Measurements from ENCODE around the gene OPRM1. TPM values are rescaled to one million over a fixed set of nuclear protein-coding genes. Genes with fewer than 3 reads are reported as not detected.

The OPRM1 gene
- total RNA-seq, 1 donor from 2014 or later: not detected

- Mint-ChIP-seq H3K9me3 (no peaks in the 10 kb centered on the region), H3K4me1 (ENCODE audit: low read depth) (no peaks in the 10 kb centered on the region), H3K27me3 (ENCODE audit: insufficient read depth) (no peaks in the 10 kb centered on the region), H3K27ac (no peak overlapping the region), H3K36me3 (ENCODE audit: low read depth) (no peaks in the 10 kb centered on the region), H3K4me3 (no peak overlapping the region)
- intact Hi-C loops (cut with micrococcal nuclease): no loop called here
- no peak for DNase-seq (ENCODE audit: low spot score)
These were observed 57.3 kb downstream of the OPRM1 start for GRCh38 chr6:154096316-154096715.

- no peak for DNase-seq (ENCODE audit: low spot score)
- H3K27me3 Mint-ChIP-seq (ENCODE audit: insufficient read depth): no peaks in the 10 kb centered on the region
- H3K36me3 Mint-ChIP-seq (ENCODE audit: low read depth): no peaks in the 10 kb centered on the region
- no peaks in the 10 kb centered on the region for H3K4me1 Mint-ChIP-seq (ENCODE audit: low read depth)
- H3K27ac Mint-ChIP-seq: no peak overlapping the region
- H3K4me3 Mint-ChIP-seq: no peak overlapping the region
- intact Hi-C loops (cut with micrococcal nuclease): no loop called here
- no peaks in the 10 kb centered on the region for H3K9me3 Mint-ChIP-seq
These were observed 57.8 kb downstream of the OPRM1 start for GRCh38 chr6:154096834-154097233.

GRCh38 chr6:154099211-154099610 lies 60.2 kb downstream of the OPRM1 start:
- no peak overlapping the region for H3K27ac Mint-ChIP-seq
- no peaks in the 10 kb centered on the region for H3K27me3 Mint-ChIP-seq (ENCODE audit: insufficient read depth)
- H3K36me3 Mint-ChIP-seq (ENCODE audit: low read depth): no peaks in the 10 kb centered on the region
- H3K4me3 Mint-ChIP-seq: no peak overlapping the region
- no peak for DNase-seq (ENCODE audit: low spot score)
- no peaks in the 10 kb centered on the region for H3K4me1 Mint-ChIP-seq (ENCODE audit: low read depth)
- intact Hi-C loops (cut with micrococcal nuclease): no loop called here
- H3K9me3 Mint-ChIP-seq: no peaks in the 10 kb centered on the region

GRCh38 chr6:154106251-154106650 lies 67.2 kb downstream of the OPRM1 start:
- DNase-seq (ENCODE audit: low spot score): no peak
- no peak overlapping the region for H3K27ac Mint-ChIP-seq
- intact Hi-C loops (cut with micrococcal nuclease): no loop called here
- H3K4me3 Mint-ChIP-seq: no peak overlapping the region
- no peaks in the 10 kb centered on the region for H3K4me1 Mint-ChIP-seq (ENCODE audit: low read depth)
- no peaks in the 10 kb centered on the region for H3K36me3 Mint-ChIP-seq (ENCODE audit: low read depth)
- peaks cover 3% of the 10 kb centered on the region for H3K27me3 Mint-ChIP-seq (ENCODE audit: insufficient read depth)
- H3K9me3 Mint-ChIP-seq: no peaks in the 10 kb centered on the region

- DNase-seq (ENCODE audit: low spot score): no peak
- Mint-ChIP-seq H3K4me3 (no peak overlapping the region), H3K9me3 (no peaks in the 10 kb centered on the region), H3K27me3 (ENCODE audit: insufficient read depth) (peaks cover 3% of the 10 kb centered on the region), H3K36me3 (ENCODE audit: low read depth) (no peaks in the 10 kb centered on the region), H3K27ac (no peak overlapping the region), H3K4me1 (ENCODE audit: low read depth) (no peaks in the 10 kb centered on the region)
- intact Hi-C loops (cut with micrococcal nuclease): no loop called here
These were observed 72.0 kb downstream of the OPRM1 start for GRCh38 chr6:154111025-154111424.

GRCh38 chr6:154112181-154112809 lies 73.3 kb downstream of the OPRM1 start:
- intact Hi-C loops (cut with micrococcal nuclease): no loop called here
- Mint-ChIP-seq H3K36me3 (ENCODE audit: low read depth) (no peaks in the 10 kb centered on the region), H3K27ac (no peak overlapping the region), H3K27me3 (ENCODE audit: insufficient read depth) (peaks cover 3% of the 10 kb centered on the region), H3K9me3 (no peaks in the 10 kb centered on the region), H3K4me1 (ENCODE audit: low read depth) (no peaks in the 10 kb centered on the region), H3K4me3 (no peak overlapping the region)
- no peak for DNase-seq (ENCODE audit: low spot score)

- Mint-ChIP-seq H3K4me3 (no peak overlapping the region), H3K27me3 (ENCODE audit: insufficient read depth) (peaks cover 3% of the 10 kb centered on the region), H3K36me3 (ENCODE audit: low read depth) (no peaks in the 10 kb centered on the region), H3K4me1 (ENCODE audit: low read depth) (no peaks in the 10 kb centered on the region), H3K27ac (no peak overlapping the region), H3K9me3 (no peaks in the 10 kb centered on the region)
- no peak for DNase-seq (ENCODE audit: low spot score)
- intact Hi-C loops (cut with micrococcal nuclease): no loop called here
These were observed 74.4 kb downstream of the OPRM1 start for GRCh38 chr6:154113392-154113791.

GRCh38 chr6:154117485-154117884 lies 78.4 kb downstream of the OPRM1 start:
- intact Hi-C loops (cut with micrococcal nuclease): no loop called here
- H3K4me1 Mint-ChIP-seq (ENCODE audit: low read depth): no peaks in the 10 kb centered on the region
- no peaks in the 10 kb centered on the region for H3K36me3 Mint-ChIP-seq (ENCODE audit: low read depth)
- H3K9me3 Mint-ChIP-seq: no peaks in the 10 kb centered on the region
- no peak overlapping the region for H3K27ac Mint-ChIP-seq
- no peak for DNase-seq (ENCODE audit: low spot score)
- no peak overlapping the region for H3K4me3 Mint-ChIP-seq
- no peaks in the 10 kb centered on the region for H3K27me3 Mint-ChIP-seq (ENCODE audit: insufficient read depth)

GRCh38 chr6:154122195-154122925 lies 83.3 kb downstream of the OPRM1 start:
- no peak overlapping the region for H3K4me3 Mint-ChIP-seq
- intact Hi-C loops (cut with micrococcal nuclease): no loop called here
- H3K9me3 Mint-ChIP-seq: peaks cover 4% of the 10 kb centered on the region
- H3K27ac Mint-ChIP-seq: no peak overlapping the region
- DNase-seq (ENCODE audit: low spot score): no peak
- no peaks in the 10 kb centered on the region for H3K4me1 Mint-ChIP-seq (ENCODE audit: low read depth)
- no peaks in the 10 kb centered on the region for H3K27me3 Mint-ChIP-seq (ENCODE audit: insufficient read depth)
- H3K36me3 Mint-ChIP-seq (ENCODE audit: low read depth): no peaks in the 10 kb centered on the region

- H3K36me3 Mint-ChIP-seq (ENCODE audit: low read depth): no peaks in the 10 kb centered on the region
These were observed 84.3 kb downstream of the OPRM1 start for GRCh38 chr6:154123155-154123956.

GRCh38 chr6:154125421-154125820 lies 86.4 kb downstream of the OPRM1 start:
- Mint-ChIP-seq H3K4me1 (ENCODE audit: low read depth) (no peaks in the 10 kb centered on the region), H3K36me3 (ENCODE audit: low read depth) (no peaks in the 10 kb centered on the region), H3K27me3 (ENCODE audit: insufficient read depth) (peaks cover 2% of the 10 kb centered on the region), H3K27ac (no peak overlapping the region), H3K4me3 (no peak overlapping the region), H3K9me3 (peaks cover 4% of the 10 kb centered on the region)
- no peak for DNase-seq (ENCODE audit: low spot score)
- intact Hi-C loops (cut with micrococcal nuclease): no loop called here

More at GRCh38 chr6:154123155-154123956, 84.3 kb downstream of the OPRM1 start:
- no peak for DNase-seq (ENCODE audit: low spot score)
- H3K4me3 Mint-ChIP-seq: no peak overlapping the region
- no peaks in the 10 kb centered on the region for H3K4me1 Mint-ChIP-seq (ENCODE audit: low read depth)
- intact Hi-C loops (cut with micrococcal nuclease): no loop called here
- H3K27me3 Mint-ChIP-seq (ENCODE audit: insufficient read depth): peaks cover 2% of the 10 kb centered on the region
- peaks cover 4% of the 10 kb centered on the region for H3K9me3 Mint-ChIP-seq
- no peak overlapping the region for H3K27ac Mint-ChIP-seq

GRCh38 chr6:154127657-154128056 lies 88.6 kb downstream of the OPRM1 start:
- Mint-ChIP-seq H3K4me1 (ENCODE audit: low read depth) (no peaks in the 10 kb centered on the region), H3K4me3 (no peak overlapping the region), H3K27ac (no peak overlapping the region), H3K36me3 (ENCODE audit: low read depth) (no peaks in the 10 kb centered on the region), H3K9me3 (peaks cover 4% of the 10 kb centered on the region), H3K27me3 (ENCODE audit: insufficient read depth) (peaks cover 2% of the 10 kb centered on the region)
- intact Hi-C loops (cut with micrococcal nuclease): no loop called here
- no peak for DNase-seq (ENCODE audit: low spot score)

Data from activated T-helper 1 cell treated with anti-CD3 and anti-CD28 coated beads, Interleukin-12 subunit alpha, Interleukin-12 subunit beta, Interleukin-2, Interleukin-4 antibody, amounts not matched to agents 30 ng/mL and 10 ng/mL and 1 ng/mL, durations not matched to agents 14 hours and 24 hours and 36 hours (primary cell).